ENCODE data around the gene ACP1. TPM values are rescaled to one million over a fixed set of nuclear protein-coding genes. Genes with fewer than 3 reads are reported as not detected.

The ACP1 gene
- total RNA-seq, 4 donors from 2014 or later: 58.8 to 139 (median 88.6) TPM

DNA sequence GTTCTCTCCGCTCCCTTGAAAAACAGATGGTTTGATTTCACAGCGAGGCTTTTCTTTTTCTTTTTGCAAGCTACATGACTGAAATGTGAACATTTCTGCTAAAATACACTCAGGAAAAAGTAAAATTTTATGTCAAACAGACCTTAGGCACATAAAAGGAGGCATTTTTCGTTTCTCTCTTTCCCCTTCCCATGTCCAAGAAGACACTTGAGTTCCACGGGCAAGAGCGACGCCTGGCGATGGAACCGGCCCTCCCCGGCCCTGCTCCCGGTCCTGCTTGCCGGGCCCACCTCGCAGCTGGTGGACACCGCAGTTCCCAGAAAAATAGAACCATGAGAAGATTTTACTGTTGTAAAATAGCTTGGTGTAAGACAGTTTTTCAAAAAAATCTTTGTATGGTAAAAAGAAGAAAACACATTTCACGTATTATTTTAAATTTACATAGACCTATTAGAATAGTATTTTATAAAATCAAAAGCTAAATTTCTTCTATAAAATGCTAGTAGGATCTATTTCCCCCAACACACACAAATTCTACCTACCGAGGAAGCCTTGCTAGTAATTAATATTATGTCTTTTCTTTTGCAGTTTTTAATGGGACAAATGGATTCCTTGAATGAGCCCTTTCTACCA, 25.5 kb downstream of the ACP1 start:
- H3K36me3 ChIP-seq: no peaks in the 10 kb centered on the region
- TF ChIP-seq, protein P1, sequence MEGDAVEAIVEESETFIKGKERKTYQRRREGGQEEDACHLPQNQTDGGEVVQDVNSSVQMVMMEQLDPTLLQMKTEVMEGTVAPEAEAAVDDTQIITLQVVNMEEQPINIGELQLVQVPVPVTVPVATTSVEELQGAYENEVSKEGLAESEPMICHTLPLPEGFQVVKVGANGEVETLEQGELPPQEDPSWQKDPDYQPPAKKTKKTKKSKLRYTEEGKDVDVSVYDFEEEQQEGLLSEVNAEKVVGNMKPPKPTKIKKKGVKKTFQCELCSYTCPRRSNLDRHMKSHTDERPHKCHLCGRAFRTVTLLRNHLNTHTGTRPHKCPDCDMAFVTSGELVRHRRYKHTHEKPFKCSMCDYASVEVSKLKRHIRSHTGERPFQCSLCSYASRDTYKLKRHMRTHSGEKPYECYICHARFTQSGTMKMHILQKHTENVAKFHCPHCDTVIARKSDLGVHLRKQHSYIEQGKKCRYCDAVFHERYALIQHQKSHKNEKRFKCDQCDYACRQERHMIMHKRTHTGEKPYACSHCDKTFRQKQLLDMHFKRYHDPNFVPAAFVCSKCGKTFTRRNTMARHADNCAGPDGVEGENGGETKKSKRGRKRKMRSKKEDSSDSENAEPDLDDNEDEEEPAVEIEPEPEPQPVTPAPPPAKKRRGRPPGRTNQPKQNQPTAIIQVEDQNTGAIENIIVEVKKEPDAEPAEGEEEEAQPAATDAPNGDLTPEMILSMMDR (IDR thresholded peaks at IDR 0.05): peak; percentile 77 to 80 (median 80)
- TF ChIP-seq POLR2A (IDR thresholded peaks at IDR 0.05): no peak
- H3K27ac ChIP-seq: peak overlapping the region; percentile 73 to 95
- peak overlapping the region; percentile 32 to 73 for H3K4me3 ChIP-seq
- no peaks in the 10 kb centered on the region for H3K9me3 ChIP-seq
- no peaks in the 10 kb centered on the region for H3K27me3 ChIP-seq
- peaks cover 0 to 12% of the 10 kb centered on the region in 2 donors for H3K4me1 ChIP-seq
- intact Hi-C loops (cut with DNase I; ENCODE audit: low total_unique reads): no loop called here
- peak; percentile 81 to 85 for DNase-seq

DNA sequence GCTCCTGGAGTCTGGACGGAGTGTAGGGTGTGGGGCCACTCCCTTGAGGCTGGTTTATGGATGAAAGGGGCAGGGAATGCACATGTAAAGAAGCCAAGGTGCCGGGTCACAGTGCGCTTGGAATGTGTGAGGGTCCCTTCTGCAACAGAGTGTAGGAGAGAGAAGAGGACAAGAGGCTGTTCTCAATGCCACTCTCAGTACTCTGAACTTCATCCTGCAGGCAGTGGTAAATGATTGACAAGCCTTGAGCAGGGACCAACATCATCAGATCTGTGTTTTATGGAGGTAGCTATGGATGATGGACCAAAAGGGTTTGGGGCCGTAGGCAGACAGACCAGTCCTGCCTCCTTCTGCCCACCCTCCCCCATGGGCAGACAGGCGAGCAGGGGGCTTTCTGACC, 30.3 kb downstream of the ACP1 start:
- H3K27ac ChIP-seq: no peak overlapping the region
- no peak for TF ChIP-seq POLR2A (IDR thresholded peaks at IDR 0.05)
- TF ChIP-seq, protein P1 (IDR thresholded peaks at IDR 0.05): no peak
- no peaks in the 10 kb centered on the region for H3K4me1 ChIP-seq
- no peaks in the 10 kb centered on the region for H3K27me3 ChIP-seq
- DNase-seq: no peak
- H3K4me3 ChIP-seq: no peak overlapping the region
- H3K9me3 ChIP-seq: no peaks in the 10 kb centered on the region
- intact Hi-C loops (cut with DNase I; ENCODE audit: low total_unique reads): no loop called here
- no peaks in the 10 kb centered on the region for H3K36me3 ChIP-seq

DNA sequence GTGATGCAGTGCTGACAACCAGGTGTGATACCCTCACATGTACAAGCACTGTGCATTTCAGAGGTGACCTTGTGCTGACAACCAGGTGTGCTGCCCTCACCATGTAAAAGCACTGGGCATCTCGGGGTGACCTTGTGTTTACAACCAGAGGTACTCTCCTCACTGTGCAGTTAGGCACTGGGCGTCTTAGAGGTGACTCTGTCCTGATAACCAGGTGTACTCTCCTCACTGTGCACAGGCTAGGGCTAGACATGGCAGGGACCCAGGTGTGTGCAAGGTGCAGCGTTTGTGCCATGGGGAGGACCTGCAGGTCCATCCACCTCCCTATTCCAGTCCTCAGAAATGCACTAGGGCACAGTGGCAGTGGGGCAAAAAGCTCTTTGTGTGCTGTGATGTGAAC, 31.6 kb downstream of the ACP1 start:
- H3K27me3 ChIP-seq: no peaks in the 10 kb centered on the region
- intact Hi-C loops (cut with DNase I; ENCODE audit: low total_unique reads): no loop called here
- no peak overlapping the region for H3K4me3 ChIP-seq

DNA sequence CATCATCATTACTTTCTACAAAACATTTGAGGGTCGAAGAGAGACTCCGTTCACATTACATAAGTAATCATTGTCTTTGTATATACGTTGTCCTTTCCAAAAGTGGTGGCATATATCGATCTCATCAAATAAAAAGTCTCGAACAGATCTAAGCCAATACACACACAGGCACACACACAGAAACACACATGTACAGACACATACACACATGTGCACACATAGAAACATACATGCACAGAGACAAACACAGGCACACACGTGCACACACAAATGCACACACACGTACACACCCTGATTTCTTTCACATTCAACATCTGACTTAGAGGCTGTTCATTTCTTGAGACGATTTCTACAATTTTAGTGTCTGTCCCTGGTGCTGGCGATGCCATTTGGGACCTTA, 40.6 kb downstream of the ACP1 start:
- Histone ChIP-seq H3K27me3 (no peaks in the 10 kb centered on the region), H3K4me3 (no peak overlapping the region), H3K9me3 (peaks cover 0 to 3% of the 10 kb centered on the region in 2 donors), H3K36me3 (no peaks in the 10 kb centered on the region), H3K27ac (no peak overlapping the region), H3K4me1 (no peaks in the 10 kb centered on the region)
- TF ChIP-seq POLR2A (IDR thresholded peaks at IDR 0.05): no peak
- TF ChIP-seq, protein P1 (IDR thresholded peaks at IDR 0.05): no peak
- intact Hi-C loops (cut with DNase I; ENCODE audit: low total_unique reads): no loop called here
- DNase-seq: no peak

More for the DNA sequence above, 31.6 kb downstream of the ACP1 start:
- H3K9me3 ChIP-seq: no peaks in the 10 kb centered on the region
- DNase-seq: no peak
- TF ChIP-seq POLR2A (IDR thresholded peaks at IDR 0.05): no peak
- TF ChIP-seq, protein P1 (IDR thresholded peaks at IDR 0.05): no peak
- no peaks in the 10 kb centered on the region for H3K36me3 ChIP-seq
- H3K27ac ChIP-seq: no peak overlapping the region
- no peaks in the 10 kb centered on the region for H3K4me1 ChIP-seq

DNA sequence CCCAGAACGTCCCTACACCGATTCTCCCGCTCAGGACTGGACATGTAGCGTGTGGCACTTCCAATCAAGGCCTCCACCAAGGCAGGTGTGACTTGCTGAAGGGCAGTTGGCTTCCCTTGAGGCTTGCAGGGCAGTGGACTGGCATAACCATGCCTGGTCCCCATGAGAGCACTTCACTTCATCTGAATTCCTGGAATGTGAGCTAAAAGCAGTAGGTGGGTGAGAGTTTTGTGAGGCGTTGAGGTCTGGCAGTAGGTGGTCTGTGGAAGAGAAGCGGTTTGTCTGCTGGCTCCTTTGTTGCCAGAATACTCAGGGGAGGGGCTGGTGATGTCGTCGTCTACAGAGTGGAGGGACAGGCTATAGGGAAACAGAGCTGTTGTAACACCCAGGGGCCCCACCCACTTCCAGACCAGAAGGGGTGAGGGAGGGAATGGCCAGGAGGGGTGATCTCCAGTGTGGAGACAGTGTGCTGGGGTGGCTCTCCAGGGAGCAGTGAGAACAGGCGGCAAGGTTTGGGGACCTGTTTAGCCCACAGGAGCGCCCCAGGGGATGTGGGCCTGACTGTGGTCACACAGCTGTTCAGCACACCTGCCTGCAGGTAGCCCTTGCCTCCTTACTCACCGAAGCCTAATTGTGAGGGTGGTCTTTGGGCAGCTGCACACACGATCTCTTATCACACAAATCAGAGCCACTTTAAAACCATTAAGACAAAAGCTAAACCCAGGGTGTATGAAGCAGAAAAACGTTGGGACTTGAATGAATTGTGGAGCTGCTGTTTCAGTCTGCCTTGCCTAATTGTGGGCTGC, 44.6 kb downstream of the ACP1 start:
- Histone ChIP-seq H3K4me1 (no peaks in the 10 kb centered on the region), H3K27ac (no peak overlapping the region), H3K4me3 (no peak overlapping the region), H3K27me3 (no peaks in the 10 kb centered on the region), H3K36me3 (no peaks in the 10 kb centered on the region), H3K9me3 (no peaks in the 10 kb centered on the region)
- intact Hi-C loops (cut with DNase I; ENCODE audit: low total_unique reads): no loop called here
- TF ChIP-seq, protein P1 (IDR thresholded peaks at IDR 0.05): no peak
- no peak for TF ChIP-seq POLR2A (IDR thresholded peaks at IDR 0.05)
- DNase-seq: no peak

Data from uterus (tissue), 4 donors.